HCT116 (cell line): Measurements from ENCODE around the gene SPACA6. TPM values are rescaled to one million over a fixed set of nuclear protein-coding genes. Genes with fewer than 3 reads are reported as not detected.

Experiments used
- ATAC-seq: fragments of 200-7000 bp; cut with Tn5 transposase; 2 replicates; pipeline ENCODE4 v1.9.1; 2020; ENCODE audit warnings: mild to moderate bottlenecking, moderate library complexity
- BruUV-seq: library from RNA; stranded (reverse); fragments of 400-500 nt; replicated peaks from 2 replicates; lab custom pipeline; 2021; lab: Mats Ljungman, UMichigan
- CTCF ChIA-PET: fragments of 300-600 bp; sonication (Branson Sonifier 250); formaldehyde crosslinking; loops from one replicate; lab custom pipeline; 2021; ENCODE audit warnings: antibody characterized with exemption; lab: Charles Lee
- POLR2A ChIA-PET: fragments of 300-600, 350-600 bp; sonication (Branson Sonifier 250); formaldehyde crosslinking; loops from one replicate; lab custom pipeline; 2021; ENCODE audit warnings: antibody characterized with exemption; lab: Charles Lee
- RAD21 ChIA-PET, 2 experiments: fragments of 300-600 bp; sonication (Branson Sonifier 250); formaldehyde crosslinking; loops; one replicate each; lab custom pipeline; 2023; ENCODE audit warnings: low total read pairs in 2 of 2; ENCODE audit not compliant: uncharacterized antibody in 2 of 2, unreplicated experiment in 2 of 2, low non-redundant PET in 1 of 2; lab: Charles Lee
- DNase-seq: peaks from one replicate; pipeline ENCODE4 v3.0.0-alpha.2; 2010; ENCODE audit warnings: low read depth, low spot score
- H2AFZ ChIP-seq: fragments of 200-600 bp; shearing (Covaris generic), sonication (generic); 2 replicates; pipeline ENCODE4 v1.6.1; 2017; ENCODE audit warnings: low read depth, mixed run types, mixed read lengths, antibody characterized with exemption, low read length; ENCODE audit not compliant: poor library complexity, severe bottlenecking
- H3K27ac ChIP-seq: 2 replicates; pipeline ENCODE4 v1.5.1; 2012; ENCODE audit warnings: low read depth, low read length
- H3K27me3 ChIP-seq: fragments of 200-600 bp; sonication (generic); 2 replicates; pipeline ENCODE4 v1.6.1; 2016; ENCODE audit warnings: mixed run types, low read length, mixed read lengths; ENCODE audit not compliant: insufficient read depth
- H3K36me3 ChIP-seq, 2 experiments: fragments of 200-500 bp in 1 of 2; fragments of 200-600 bp in 1 of 2; sonication (Bioruptor generic) in 1 of 2; sonication (generic) in 1 of 2; 2 replicates each; pipeline versions ENCODE4 v1.5.1 to v1.6.1; 2014 to 2016; ENCODE audit warnings: low read length in 2 of 2, inconsistent platforms in 1 of 2, mixed read lengths in 1 of 2, mixed run types in 1 of 2; ENCODE audit not compliant: insufficient read depth in 2 of 2, control insufficient read depth in 1 of 2
- H3K4me1 ChIP-seq, 2 experiments: fragments of 200-600 bp in 1 of 2; sonication (generic) in 1 of 2; 2 replicates each; pipeline versions ENCODE4 v1.5.1 to v1.6.1; 2012 to 2017; ENCODE audit warnings: low read length in 2 of 2, inconsistent platforms in 1 of 2, mild to moderate bottlenecking in 1 of 2, mixed read lengths in 1 of 2, mixed run types in 1 of 2, moderate library complexity in 1 of 2; ENCODE audit not compliant: insufficient read depth in 2 of 2, control insufficient read depth in 1 of 2
- H3K4me2 ChIP-seq: fragments of 200-600 bp; sonication (generic); 2 replicates; pipeline ENCODE4 v1.6.1; 2017; ENCODE audit warnings: mixed run types, low read length, mixed read lengths
- H3K4me3 ChIP-seq, 2 experiments: fragments of 200-600 bp in 1 of 2; sonication (generic) in 1 of 2; replicated peaks in 1 of 2; 2 replicates each; pipeline ENCODE4 v1.5.1; 2011 to 2016; ENCODE audit warnings: low read length in 2 of 2, control low read depth in 1 of 2, low read depth in 1 of 2, mild to moderate bottlenecking in 1 of 2, mixed read lengths in 1 of 2, mixed run types in 1 of 2
- H3K79me2 ChIP-seq: fragments of 200-600 bp; sonication (generic); 2 replicates; pipeline ENCODE4 v1.6.1; 2017; ENCODE audit warnings: mild to moderate bottlenecking, mixed run types, low read length, moderate library complexity, mixed read lengths; ENCODE audit not compliant: insufficient read depth
- H3K9ac ChIP-seq: fragments of 200-600 bp; sonication (generic); 2 replicates; pipeline ENCODE4 v1.6.1; 2016; ENCODE audit warnings: low read length, mixed read lengths
- H3K9me2 ChIP-seq: fragments of 200-600 bp; sonication (generic), shearing (Covaris generic); 2 replicates; pipeline ENCODE4 v1.6.1; 2017; ENCODE audit warnings: mixed run types, mild to moderate bottlenecking, moderate library complexity; ENCODE audit not compliant: insufficient read depth
- H3K9me3 ChIP-seq, 2 experiments: fragments of 200-500 bp in 1 of 2; fragments of 200-600 bp in 1 of 2; sonication (Bioruptor generic) in 1 of 2; sonication (generic) in 1 of 2; 2 replicates each; pipeline ENCODE4 v1.6.1; 2014 to 2017; ENCODE audit warnings: low read length in 2 of 2, mixed read lengths in 2 of 2, inconsistent platforms in 1 of 2, low read depth in 1 of 2, mild to moderate bottlenecking in 1 of 2, mixed run types in 1 of 2, moderate library complexity in 1 of 2; ENCODE audit not compliant: control insufficient read depth in 1 of 2, insufficient read depth in 1 of 2
- H4K20me1 ChIP-seq: fragments of 200-600 bp; sonication (generic), shearing (Covaris generic); 2 replicates; pipeline ENCODE4 v1.6.1; 2017; ENCODE audit warnings: mixed run types, mild to moderate bottlenecking, moderate library complexity; ENCODE audit not compliant: insufficient read depth
- CBX3 ChIP-seq: IDR thresholded peaks from 2 replicates; pipeline ENCODE4 v1.6.1; 2012; ENCODE audit warnings: low read depth
- EGR1 ChIP-seq: IDR thresholded peaks from 2 replicates; pipeline ENCODE4 v1.6.1; 2012; ENCODE audit warnings: low read depth
- ELF1 ChIP-seq: IDR thresholded peaks from 2 replicates; pipeline ENCODE4 v1.6.1; 2012; ENCODE audit warnings: low read depth, borderline replicate concordance
- EZH2 ChIP-seq: fragments of 200-600 bp; sonication (generic); IDR thresholded peaks from 2 replicates; pipeline ENCODE4 v1.6.1; 2017; ENCODE audit warnings: antibody characterized with exemption, mixed run types
- EZH2phosphoT487 ChIP-seq: fragments of 200-600 bp; IDR thresholded peaks from 2 replicates; pipeline ENCODE4 v1.6.1; 2018; ENCODE audit warnings: antibody characterized with exemption, borderline replicate concordance
- FOSL1 ChIP-seq: IDR thresholded peaks from 2 replicates; pipeline ENCODE4 v1.6.1; 2012; ENCODE audit warnings: low read depth
- JUND ChIP-seq: IDR thresholded peaks from 2 replicates; pipeline ENCODE4 v1.6.1; 2012
- POLR2A ChIP-seq: IDR thresholded peaks from 2 replicates; pipeline ENCODE4 v1.7.0; 2011; ENCODE audit warnings: borderline replicate concordance; ENCODE audit not compliant: insufficient read depth, insufficient read length; ENCODE audit errors: extremely low read depth
- POLR2AphosphoS5 ChIP-seq: IDR thresholded peaks from 2 replicates; pipeline ENCODE4 v1.6.1; 2011; ENCODE audit warnings: mild to moderate bottlenecking, low read depth, low read length, moderate library complexity
- RAD21 ChIP-seq: IDR thresholded peaks from 2 replicates; pipeline ENCODE4 v1.6.1; 2012; ENCODE audit warnings: low read depth, mild to moderate bottlenecking
- TCF7L2 ChIP-seq: IDR thresholded peaks from 2 replicates; pipeline ENCODE4 v1.7.0; 2011; ENCODE audit warnings: borderline replicate concordance, inconsistent platforms; ENCODE audit not compliant: insufficient read depth, insufficient read length; ENCODE audit errors: extremely low read depth
- YY1 ChIP-seq: IDR thresholded peaks from 2 replicates; pipeline ENCODE4 v1.6.1; 2011; ENCODE audit warnings: low read length, low read depth, moderate library complexity, mild to moderate bottlenecking; ENCODE audit not compliant: insufficient replicate concordance; ENCODE audit errors: extremely low read depth
- intact Hi-C: fragments of 100-400 bp; cut with micrococcal nuclease; formaldehyde crosslinking; loops from 2 replicates; pipeline ENCODE4 v1.10.0; 2022
- total RNA-seq: library from RNA; stranded (reverse); gene quantifications from one replicate; pipeline ENCODE4 v1.2.1, GENCODE V29; 2021; ENCODE audit not compliant: unreplicated experiment
- TF ChIP-seq, protein P1 (sequence below): IDR thresholded peaks from 2 replicates; pipeline ENCODE4 v1.6.1; 2011; ENCODE audit warnings: mild to moderate bottlenecking, low read length, moderate library complexity; ENCODE audit not compliant: insufficient replicate concordance; ENCODE audit errors: extremely low read depth
- TF ChIP-seq, protein P2 (sequence below): IDR thresholded peaks from 2 replicates; pipeline ENCODE4 v1.6.1; 2012
- TF ChIP-seq, protein P3 (sequence below): IDR thresholded peaks from 2 replicates; pipeline ENCODE4 v1.6.1; 2012

SPACA6 gene
- total RNA-seq, 1 experiment from 2014 or later = 13.9 TPM

DNA sequence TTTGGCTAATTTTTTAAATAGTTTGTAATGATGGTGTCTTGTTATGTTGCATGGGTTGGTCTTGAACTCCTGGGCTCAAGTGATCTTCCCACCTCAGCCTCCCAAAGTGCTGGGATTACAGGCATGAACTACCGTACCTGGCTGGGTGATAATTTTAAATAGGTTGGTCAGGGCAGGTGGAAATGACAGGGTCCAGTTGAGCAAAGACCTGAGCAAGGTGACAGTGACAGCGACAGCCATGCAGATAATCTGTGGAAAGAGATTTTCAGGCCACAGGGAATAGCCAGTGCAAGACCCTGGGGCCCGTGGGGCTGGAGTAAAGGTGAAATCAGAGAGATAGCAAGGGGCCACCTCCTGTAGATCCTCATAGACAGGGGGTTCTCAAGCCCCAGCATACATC, 3.5 kb downstream of the SPACA6 start:
- intact Hi-C loops = no loop called here

DNA sequence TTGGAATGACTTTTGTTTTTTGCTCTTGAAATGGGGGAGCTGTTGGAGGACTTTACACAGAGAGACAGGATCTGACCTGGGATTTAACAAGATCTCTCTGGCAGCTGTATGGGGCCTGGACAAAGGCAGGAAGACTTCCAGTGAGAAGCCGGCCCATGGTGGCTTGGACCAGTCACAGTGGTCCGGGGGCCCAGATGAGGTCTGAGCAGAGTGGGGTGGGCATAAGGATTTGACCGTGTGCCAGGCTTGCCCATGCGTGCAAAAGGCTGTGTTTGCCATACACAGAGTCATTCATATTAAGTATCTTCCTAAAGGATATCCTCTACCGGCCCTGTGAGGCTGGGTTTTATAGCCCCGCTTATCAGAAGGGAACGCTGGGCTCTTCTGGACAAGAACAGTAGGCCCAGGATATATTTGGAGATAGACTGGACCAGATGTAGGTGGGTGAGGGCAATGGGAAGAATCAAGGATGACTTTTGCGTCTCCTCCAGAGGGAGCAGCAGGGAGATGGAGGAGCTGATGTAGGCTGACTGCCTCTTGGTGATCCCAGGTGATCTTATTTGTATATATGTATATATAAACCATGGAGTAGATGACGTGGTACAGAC, 4.1 kb downstream of the SPACA6 start:
- TF ChIP-seq TCF7L2 (no peak), POLR2AphosphoS5 (no peak), ELF1 (no peak), CBX3 (no peak)
- TF ChIP-seq, protein P1, sequence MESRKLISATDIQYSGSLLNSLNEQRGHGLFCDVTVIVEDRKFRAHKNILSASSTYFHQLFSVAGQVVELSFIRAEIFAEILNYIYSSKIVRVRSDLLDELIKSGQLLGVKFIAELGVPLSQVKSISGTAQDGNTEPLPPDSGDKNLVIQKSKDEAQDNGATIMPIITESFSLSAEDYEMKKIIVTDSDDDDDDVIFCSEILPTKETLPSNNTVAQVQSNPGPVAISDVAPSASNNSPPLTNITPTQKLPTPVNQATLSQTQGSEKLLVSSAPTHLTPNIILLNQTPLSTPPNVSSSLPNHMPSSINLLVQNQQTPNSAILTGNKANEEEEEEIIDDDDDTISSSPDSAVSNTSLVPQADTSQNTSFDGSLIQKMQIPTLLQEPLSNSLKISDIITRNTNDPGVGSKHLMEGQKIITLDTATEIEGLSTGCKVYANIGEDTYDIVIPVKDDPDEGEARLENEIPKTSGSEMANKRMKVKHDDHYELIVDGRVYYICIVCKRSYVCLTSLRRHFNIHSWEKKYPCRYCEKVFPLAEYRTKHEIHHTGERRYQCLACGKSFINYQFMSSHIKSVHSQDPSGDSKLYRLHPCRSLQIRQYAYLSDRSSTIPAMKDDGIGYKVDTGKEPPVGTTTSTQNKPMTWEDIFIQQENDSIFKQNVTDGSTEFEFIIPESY = no peak
- TF ChIP-seq, protein P2, sequence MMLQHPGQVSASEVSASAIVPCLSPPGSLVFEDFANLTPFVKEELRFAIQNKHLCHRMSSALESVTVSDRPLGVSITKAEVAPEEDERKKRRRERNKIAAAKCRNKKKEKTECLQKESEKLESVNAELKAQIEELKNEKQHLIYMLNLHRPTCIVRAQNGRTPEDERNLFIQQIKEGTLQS = no peak
- RAD21 ChIA-PET = no interaction called here
- intact Hi-C loops = no loop called here
- CTCF ChIA-PET = no interaction called here
- Histone ChIP-seq H2AFZ (no peak overlapping the region), H3K4me1 (peaks cover 10% of the 10 kb centered on the region in 2 experiments; a peak in 3 of 4 replicates), H3K27ac (no peak overlapping the region), H3K9me3 (no peaks in the 10 kb centered on the region), H3K9me2 (no peaks in the 10 kb centered on the region), H3K79me2 (peaks cover 16% of the 10 kb centered on the region; the same call in 1 of the 2 replicates), H3K27me3 (no peaks in the 10 kb centered on the region), H3K4me3 (no peak overlapping the region), H3K36me3 (peaks cover 12 to 19% of the 10 kb centered on the region in 2 experiments; a peak in 2 of 4 replicates), H3K4me2 (no peak overlapping the region), H4K20me1 (no peaks in the 10 kb centered on the region), H3K9ac (no peak overlapping the region)
- no peak for ATAC-seq
- BruUV-seq = no TSS peak
- DNase-seq = no peak
- POLR2A ChIA-PET = no interaction called here

More for the DNA sequence above, 3.5 kb downstream of the SPACA6 start:
- Histone ChIP-seq H3K4me2 (no peak overlapping the region), H3K36me3 (peaks cover 12 to 17% of the 10 kb centered on the region in 2 experiments; a peak in 2 of 4 replicates), H4K20me1 (no peaks in the 10 kb centered on the region), H3K9me3 (no peaks in the 10 kb centered on the region), H2AFZ (no peak overlapping the region), H3K4me3 (no peak overlapping the region), H3K4me1 (peaks cover 3 to 8% of the 10 kb centered on the region in 2 experiments; a peak in 2 of 4 replicates), H3K9ac (no peak overlapping the region), H3K27ac (no peak overlapping the region), H3K79me2 (peaks cover 22% of the 10 kb centered on the region), H3K9me2 (no peaks in the 10 kb centered on the region), H3K27me3 (no peaks in the 10 kb centered on the region)
- ATAC-seq = no peak
- TF ChIP-seq YY1 = no peak
- TF ChIP-seq ELF1 = no peak
- no peak for TF ChIP-seq RAD21
- no peak for TF ChIP-seq TCF7L2
- no peak for TF ChIP-seq JUND
- TF ChIP-seq POLR2A = no peak
- no peak for TF ChIP-seq EGR1
- TF ChIP-seq EZH2 = no peak
- TF ChIP-seq FOSL1 = no peak
- TF ChIP-seq, protein P3, sequence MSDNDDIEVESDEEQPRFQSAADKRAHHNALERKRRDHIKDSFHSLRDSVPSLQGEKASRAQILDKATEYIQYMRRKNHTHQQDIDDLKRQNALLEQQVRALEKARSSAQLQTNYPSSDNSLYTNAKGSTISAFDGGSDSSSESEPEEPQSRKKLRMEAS = no peak
- TF ChIP-seq EZH2phosphoT487 = no peak
- no TSS peak for BruUV-seq
- CTCF ChIA-PET = no interaction called here
- no peak for DNase-seq
- POLR2A ChIA-PET = no interaction called here
- RAD21 ChIA-PET = no interaction called here
